NCI-H446 (cell line): ENCODE data around the gene APBB2.

Experiments
- DNase-seq, 2 experiments: peaks; one replicate each; lab custom pipeline; 2025; lab: John Stamatoyannopoulos, UW

APBB2 gene

GRCh38 chr4:41098093-41099048 lies 116.0 kb downstream of the APBB2 start:
- no peak for DNase-seq

- DNase-seq: no peak
Measured at GRCh38 chr4:41095973-41096372, 118.4 kb downstream of the APBB2 start.

- no peak for DNase-seq
Measured at GRCh38 chr4:41095192-41095872, 119.0 kb downstream of the APBB2 start.

- DNase-seq: no peak
Measured at GRCh38 chr4:41092128-41092527, 122.2 kb downstream of the APBB2 start.

- DNase-seq: no peak
Measured at GRCh38 chr4:41081847-41082246, 132.5 kb downstream of the APBB2 start.

GRCh38 chr4:41080976-41081375 lies 133.4 kb downstream of the APBB2 start:
- DNase-seq: no peak

GRCh38 chr4:41079881-41080560 lies 134.3 kb downstream of the APBB2 start:
- DNase-seq: no peak

- no peak for DNase-seq
Measured at GRCh38 chr4:41077628-41078027, 136.7 kb downstream of the APBB2 start.

GRCh38 chr4:41076481-41076880 lies 137.9 kb downstream of the APBB2 start:
- no peak for DNase-seq

- DNase-seq: no peak
Measured at GRCh38 chr4:41074215-41074614, 140.1 kb downstream of the APBB2 start.

GRCh38 chr4:41072021-41072777 lies 142.1 kb downstream of the APBB2 start:
- DNase-seq: no peak

GRCh38 chr4:41070516-41071281 lies 143.6 kb downstream of the APBB2 start:
- no peak for DNase-seq

GRCh38 chr4:41069838-41070237 lies 144.5 kb downstream of the APBB2 start:
- no peak for DNase-seq

- DNase-seq: no peak
Measured at GRCh38 chr4:41069257-41069656, 145.1 kb downstream of the APBB2 start.

- no peak for DNase-seq
Measured at GRCh38 chr4:41067369-41067768, 147.0 kb downstream of the APBB2 start.

GRCh38 chr4:41066049-41066448 lies 148.3 kb downstream of the APBB2 start:
- DNase-seq: no peak

- DNase-seq: no peak
Measured at GRCh38 chr4:41065434-41066006, 148.8 kb downstream of the APBB2 start.

- DNase-seq: no peak
Measured at GRCh38 chr4:41064953-41065352, 149.4 kb downstream of the APBB2 start.

- DNase-seq: no peak
Measured at GRCh38 chr4:41061482-41062185, 152.7 kb downstream of the APBB2 start.
